Keratinocyte (primary cell): ENCODE data around the gene UCK2.

ENCODE experiments used
- EZH2 ChIP-seq: IDR thresholded peaks from one replicate; pipeline ENCODE4 v1.6.1; 2012; ENCODE audit warnings: inconsistent platforms, mild to moderate bottlenecking, low read length, moderate library complexity
- TF ChIP-seq, protein P1 (sequence below), 3 experiments: IDR thresholded peaks in 1 of 3; conservative IDR thresholded peaks in 1 of 3; optimal IDR thresholded peaks in 1 of 3; 2 replicates in 2 of 3; 3 replicates in 1 of 3; pipeline versions ENCODE3 to v1.5.1; 2011; ENCODE audit warnings: low read length in 3 of 3, mild to moderate bottlenecking in 3 of 3, moderate library complexity in 2 of 3, control low read depth in 1 of 3, inconsistent platforms in 1 of 3; ENCODE audit not compliant: insufficient read depth in 2 of 3; ENCODE audit errors: extremely low read depth in 1 of 3

DNA sequence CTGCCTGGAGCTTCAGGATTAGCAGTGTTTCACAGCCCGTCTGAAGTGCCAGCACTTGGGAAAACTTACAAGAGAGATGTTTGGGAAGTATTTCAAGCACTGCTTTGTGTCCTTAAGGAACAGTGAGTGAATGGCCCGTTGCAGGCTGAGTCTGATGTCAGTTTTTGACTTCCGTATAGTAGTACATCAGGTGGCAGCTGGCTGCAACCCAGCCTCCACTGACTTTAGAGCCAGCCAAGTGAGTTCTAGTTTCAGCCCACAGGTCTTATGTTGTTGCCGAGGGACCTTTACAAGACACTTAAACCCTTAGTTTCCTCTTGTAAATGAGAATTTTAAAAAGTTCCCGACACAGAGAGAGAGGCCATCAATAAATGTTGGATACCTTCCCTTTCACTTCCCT, 35.0 kb downstream of the UCK2 start:
- TF ChIP-seq, protein P1, sequence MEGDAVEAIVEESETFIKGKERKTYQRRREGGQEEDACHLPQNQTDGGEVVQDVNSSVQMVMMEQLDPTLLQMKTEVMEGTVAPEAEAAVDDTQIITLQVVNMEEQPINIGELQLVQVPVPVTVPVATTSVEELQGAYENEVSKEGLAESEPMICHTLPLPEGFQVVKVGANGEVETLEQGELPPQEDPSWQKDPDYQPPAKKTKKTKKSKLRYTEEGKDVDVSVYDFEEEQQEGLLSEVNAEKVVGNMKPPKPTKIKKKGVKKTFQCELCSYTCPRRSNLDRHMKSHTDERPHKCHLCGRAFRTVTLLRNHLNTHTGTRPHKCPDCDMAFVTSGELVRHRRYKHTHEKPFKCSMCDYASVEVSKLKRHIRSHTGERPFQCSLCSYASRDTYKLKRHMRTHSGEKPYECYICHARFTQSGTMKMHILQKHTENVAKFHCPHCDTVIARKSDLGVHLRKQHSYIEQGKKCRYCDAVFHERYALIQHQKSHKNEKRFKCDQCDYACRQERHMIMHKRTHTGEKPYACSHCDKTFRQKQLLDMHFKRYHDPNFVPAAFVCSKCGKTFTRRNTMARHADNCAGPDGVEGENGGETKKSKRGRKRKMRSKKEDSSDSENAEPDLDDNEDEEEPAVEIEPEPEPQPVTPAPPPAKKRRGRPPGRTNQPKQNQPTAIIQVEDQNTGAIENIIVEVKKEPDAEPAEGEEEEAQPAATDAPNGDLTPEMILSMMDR (optimal IDR thresholded peaks at IDR 0.05 in 1 of 3, IDR thresholded peaks at IDR 0.05 in 1 of 3, conservative IDR thresholded peaks at IDR 0.05 in 1 of 3; ENCODE audit: extremely low read depth in 1 of 3, insufficient read depth in 2 of 3, low read length in 3 of 3) = no peak
- no peak for TF ChIP-seq EZH2
